Measurements from ENCODE around the gene MAN1B1. TPM values are rescaled to one million over a fixed set of nuclear protein-coding genes. Genes with fewer than 3 reads are reported as not detected.

The MAN1B1 gene
- total RNA-seq, 1 donor from 2014 or later, result 54.0 TPM

GRCh38 chr9:137074657-137075274 lies 12.0 kb upstream of the MAN1B1 start:
- no peak overlapping the region for H3K27ac Mint-ChIP-seq (ENCODE audit: unreplicated experiment)

GRCh38 chr9:137075275-137075775 lies 11.5 kb upstream of the MAN1B1 start:
- peak overlapping the region; percentile 42 for H3K4me3 Mint-ChIP-seq
- peaks cover 68% of the 10 kb centered on the region for H3K27me3 Mint-ChIP-seq (ENCODE audit: low read depth)
- no peak overlapping the region for H3K27ac Mint-ChIP-seq (ENCODE audit: unreplicated experiment)
- H3K9me3 Mint-ChIP-seq, result no peaks in the 10 kb centered on the region
- no peak for TF ChIP-seq CTCF (conservative IDR thresholded peaks at IDR 0.05)
- H3K36me3 Mint-ChIP-seq (ENCODE audit: low read depth), result no peaks in the 10 kb centered on the region
- peaks cover 11% of the 10 kb centered on the region for H3K4me1 Mint-ChIP-seq
- DNase-seq (ENCODE audit: low read depth, low spot score), result no peak

More at GRCh38 chr9:137074657-137075274, 12.0 kb upstream of the MAN1B1 start:
- H3K27me3 Mint-ChIP-seq (ENCODE audit: low read depth), result peaks cover 63% of the 10 kb centered on the region
- H3K4me3 Mint-ChIP-seq, result peak overlapping the region; percentile 42
- no peaks in the 10 kb centered on the region for H3K36me3 Mint-ChIP-seq (ENCODE audit: low read depth)
- H3K4me1 Mint-ChIP-seq, result peaks cover 11% of the 10 kb centered on the region
- no peak for TF ChIP-seq CTCF (conservative IDR thresholded peaks at IDR 0.05)
- DNase-seq (ENCODE audit: low read depth, low spot score), result no peak
- no peaks in the 10 kb centered on the region for H3K9me3 Mint-ChIP-seq

GRCh38 chr9:137076636-137077009 lies 10.2 kb upstream of the MAN1B1 start:
- no peaks in the 10 kb centered on the region for H3K4me1 Mint-ChIP-seq
- no peak for DNase-seq (ENCODE audit: low read depth, low spot score)
- peaks cover 70% of the 10 kb centered on the region for H3K27me3 Mint-ChIP-seq (ENCODE audit: low read depth)
- no peak for TF ChIP-seq CTCF (conservative IDR thresholded peaks at IDR 0.05)
- no peaks in the 10 kb centered on the region for H3K36me3 Mint-ChIP-seq (ENCODE audit: low read depth)
- H3K27ac Mint-ChIP-seq (ENCODE audit: unreplicated experiment), result no peak overlapping the region
- no peaks in the 10 kb centered on the region for H3K9me3 Mint-ChIP-seq
- H3K4me3 Mint-ChIP-seq, result peak overlapping the region; percentile 49

GRCh38 chr9:137077010-137077747 lies 9.6 kb upstream of the MAN1B1 start, which contains the start of gene UAP1L1:
TSS of gene UAP1L1 (plus strand) at chr9:137077517. CDS start at chr9:137077533, 16 bp downstream.
- Mint-ChIP-seq H3K27me3 (ENCODE audit: low read depth) (peaks cover 73% of the 10 kb centered on the region), H3K9me3 (no peaks in the 10 kb centered on the region), H3K4me1 (no peaks in the 10 kb centered on the region), H3K36me3 (ENCODE audit: low read depth) (no peaks in the 10 kb centered on the region), H3K27ac (ENCODE audit: unreplicated experiment) (no peak within 1 kb of the TSS), H3K4me3 (peak within 1 kb of the TSS; percentile 49)
- no peak for TF ChIP-seq CTCF (conservative IDR thresholded peaks at IDR 0.05)
- no peak for DNase-seq (ENCODE audit: low read depth, low spot score)

- no peaks in the 10 kb centered on the region for H3K4me1 Mint-ChIP-seq
- no peaks in the 10 kb centered on the region for H3K9me3 Mint-ChIP-seq
- H3K27me3 Mint-ChIP-seq (ENCODE audit: low read depth), result peaks cover 75% of the 10 kb centered on the region
- peak overlapping the region; percentile 54 for H3K4me3 Mint-ChIP-seq
- H3K27ac Mint-ChIP-seq (ENCODE audit: unreplicated experiment), result no peak overlapping the region
- H3K36me3 Mint-ChIP-seq (ENCODE audit: low read depth), result no peaks in the 10 kb centered on the region
- no peak for TF ChIP-seq CTCF (conservative IDR thresholded peaks at IDR 0.05)
- no peak for DNase-seq (ENCODE audit: low read depth, low spot score)
These were observed 8.8 kb upstream of the MAN1B1 start for GRCh38 chr9:137077758-137078693.

Measured in neural crest cell (in vitro differentiated cells).